Kidney (tissue), 14 donors: ENCODE measurements around the gene SLC35B1. TPM values are rescaled to one million over a fixed set of nuclear protein-coding genes. Genes with fewer than 3 reads are reported as not detected.

Source experiments
- DNase-seq, 5 donors: peaks; one replicate each; pipeline ENCODE4 v3.0.0-alpha.2; 2013 to 2020
- FAIRE-seq: peaks from 2 replicates; lab custom pipeline; 2012; peaks lifted over from hg19 to GRCh38; lab: Jason Lieb, UNC
- H3K27ac ChIP-seq, 2 donors: one replicate each; pipeline ENCODE4 v1.7.0; 2013; ENCODE audit warnings: low read depth in 2 of 2, low read length in 2 of 2, inconsistent platforms in 1 of 2
- H3K27me3 ChIP-seq: one replicate; pipeline ENCODE4 v1.7.1; 2013; ENCODE audit warnings: low read length, inconsistent platforms; ENCODE audit not compliant: control insufficient read depth, insufficient read depth
- H3K36me3 ChIP-seq, 3 donors: one replicate each; pipeline versions ENCODE4 v1.7.0 to v1.7.1; 2013; ENCODE audit warnings: low read length in 3 of 3, control low read depth in 1 of 3, inconsistent platforms in 1 of 3; ENCODE audit not compliant: insufficient read depth in 3 of 3, control insufficient read depth in 2 of 3
- H3K4me1 ChIP-seq, 3 donors: one replicate each; pipeline versions ENCODE4 v1.7.0 to v1.7.1; 2013; ENCODE audit warnings: low read length in 3 of 3, inconsistent platforms in 1 of 3, low read depth in 1 of 3; ENCODE audit not compliant: control insufficient read depth in 2 of 3, insufficient read depth in 2 of 3
- H3K4me3 ChIP-seq, 3 donors: one replicate each; pipeline versions ENCODE4 v1.7.0 to v1.8.1; 2013; ENCODE audit warnings: low read length in 3 of 3, control low read depth in 1 of 3, inconsistent platforms in 1 of 3
- H3K9ac ChIP-seq, 3 donors: one replicate each; pipeline versions ENCODE4 v1.7.0 to v1.7.1; 2013; ENCODE audit warnings: low read length in 3 of 3, control low read depth in 1 of 3, inconsistent platforms in 1 of 3
- H3K9me3 ChIP-seq, 3 donors: one replicate each; pipeline versions ENCODE4 v1.7.0 to v1.7.1; 2013; ENCODE audit warnings: low read length in 3 of 3, control low read depth in 1 of 3, inconsistent platforms in 1 of 3; ENCODE audit not compliant: control insufficient read depth in 2 of 3, insufficient read depth in 1 of 3
- intact Hi-C: fragments of 100-400 bp; cut with DNase I; formaldehyde crosslinking; loops from one replicate; pipeline ENCODE4 v1.11.1; 2022
- polyA plus RNA-seq: library from polyadenylated mRNA; stranded (reverse); fragments of 350-450 nt; fragmentation: Illumina TruSeq; extraction: RNeasy Lipid Tissue Mini Kit (QIAGEN cat#74804); gene quantifications from one replicate; pipeline ENCODE4 v1.2.3, GENCODE V29; 2014; ENCODE audit warnings: low read depth, low replicate concordance; ENCODE audit not compliant: insufficient read depth
- total RNA-seq: library from RNA; stranded (reverse); fragmentation: NEBNext Ultra II Directional; extraction: Animal tissue kit (Norgen Biotek cat#: 25700); gene quantifications from one replicate; pipeline ENCODE4 v1.2.1, GENCODE V29; 2021
- TF ChIP-seq, protein P1 (sequence below): IDR thresholded peaks from 3 replicates; pipeline ENCODE4 v1.5.1; 2012; ENCODE audit warnings: mild to moderate bottlenecking, moderate library complexity, borderline replicate concordance; ENCODE audit not compliant: insufficient read depth; ENCODE audit errors: extremely low read depth
- donor health status: control.
- donor health status: control.
- donor health status: control.
- donor health status: control.
- donor health status: control.
- donor health status: DM: yes; HTN: yes; CAD: no.
- donor health status: Normal renal cell carcinoma (clear cell type).

The SLC35B1 gene
- total and polyA plus RNA-seq, 2 donors from 2014 or later = 56.6 to 83.7 TPM

DNA sequence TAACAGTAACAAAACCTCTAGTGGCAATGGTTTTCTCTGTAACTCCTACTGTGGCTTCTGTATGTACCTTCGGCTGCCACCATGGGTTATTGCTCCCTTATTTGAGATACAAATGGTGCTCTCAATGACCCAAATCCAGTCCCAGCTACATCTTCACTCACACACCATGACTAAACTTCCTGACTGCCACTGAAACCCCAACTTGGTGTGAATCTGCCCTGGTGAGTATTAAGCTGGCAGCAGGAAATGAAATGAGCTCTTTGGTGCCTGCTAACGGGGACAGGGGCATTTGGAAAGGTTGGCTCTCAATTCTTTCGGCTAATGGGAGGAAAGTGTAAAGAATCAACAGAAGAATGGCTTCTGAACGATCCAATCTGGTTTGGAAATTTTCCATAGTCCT is 7.5 kb upstream of the SLC35B1 start:
- no peak overlapping the region for H3K4me3 ChIP-seq
- no peak for FAIRE-seq
- no peak overlapping the region for H3K27ac ChIP-seq
- no peaks in the 10 kb centered on the region for H3K9me3 ChIP-seq
- no peak overlapping the region for H3K9ac ChIP-seq
- intact Hi-C loops = loop anchor here (10.0 kb wide), 1 partner anchor 130 kb away; the partner anchor contains the start of gene TAC4
- no peaks in the 10 kb centered on the region for H3K4me1 ChIP-seq
- peaks cover 4 to 52% (median 29%) of the 10 kb centered on the region in 3 donors for H3K36me3 ChIP-seq
- no peak for DNase-seq
- TF ChIP-seq, protein P1, sequence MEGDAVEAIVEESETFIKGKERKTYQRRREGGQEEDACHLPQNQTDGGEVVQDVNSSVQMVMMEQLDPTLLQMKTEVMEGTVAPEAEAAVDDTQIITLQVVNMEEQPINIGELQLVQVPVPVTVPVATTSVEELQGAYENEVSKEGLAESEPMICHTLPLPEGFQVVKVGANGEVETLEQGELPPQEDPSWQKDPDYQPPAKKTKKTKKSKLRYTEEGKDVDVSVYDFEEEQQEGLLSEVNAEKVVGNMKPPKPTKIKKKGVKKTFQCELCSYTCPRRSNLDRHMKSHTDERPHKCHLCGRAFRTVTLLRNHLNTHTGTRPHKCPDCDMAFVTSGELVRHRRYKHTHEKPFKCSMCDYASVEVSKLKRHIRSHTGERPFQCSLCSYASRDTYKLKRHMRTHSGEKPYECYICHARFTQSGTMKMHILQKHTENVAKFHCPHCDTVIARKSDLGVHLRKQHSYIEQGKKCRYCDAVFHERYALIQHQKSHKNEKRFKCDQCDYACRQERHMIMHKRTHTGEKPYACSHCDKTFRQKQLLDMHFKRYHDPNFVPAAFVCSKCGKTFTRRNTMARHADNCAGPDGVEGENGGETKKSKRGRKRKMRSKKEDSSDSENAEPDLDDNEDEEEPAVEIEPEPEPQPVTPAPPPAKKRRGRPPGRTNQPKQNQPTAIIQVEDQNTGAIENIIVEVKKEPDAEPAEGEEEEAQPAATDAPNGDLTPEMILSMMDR = no peak
- H3K27me3 ChIP-seq = no peaks in the 10 kb centered on the region

DNA sequence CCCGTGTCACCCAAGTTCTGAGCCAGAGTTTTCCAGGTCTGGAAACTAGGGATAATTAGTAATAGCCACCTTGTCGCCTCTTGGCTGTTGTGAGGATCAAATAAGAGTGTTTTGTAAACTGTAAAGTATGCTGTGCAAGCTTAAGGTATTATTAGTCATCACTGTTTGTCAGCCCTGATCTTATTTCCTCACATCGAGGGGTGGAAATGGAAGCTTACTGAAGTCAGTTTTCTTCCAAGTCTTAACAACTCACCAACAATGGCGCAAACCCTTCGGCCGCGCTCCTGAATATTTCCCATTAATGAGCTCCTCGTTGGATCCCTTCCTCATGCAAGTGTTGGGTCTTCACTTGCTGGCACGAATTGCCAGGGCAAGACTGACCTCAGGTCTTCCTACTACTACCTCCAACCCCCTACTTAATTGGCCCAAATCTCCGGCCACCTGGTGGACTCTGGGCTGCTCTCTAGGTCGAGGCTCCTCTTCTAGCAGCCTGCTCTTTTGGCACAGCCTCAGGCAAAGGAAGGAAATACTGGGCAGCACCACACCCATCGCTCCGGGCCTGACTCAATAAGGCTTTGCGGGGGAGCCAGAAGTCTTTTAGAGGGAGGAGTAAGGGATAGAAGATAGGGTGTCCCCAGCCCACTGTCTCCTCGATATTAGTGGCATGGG is 885 bp upstream of the SLC35B1 start:
- intact Hi-C loops = loop anchor here (10.0 kb wide), 1 partner anchor 66 kb away; no protein-coding TSS in a partner anchor
- H3K9me3 ChIP-seq = no peaks in the 10 kb centered on the region
- TF ChIP-seq, protein P1 = no peak
- H3K27me3 ChIP-seq = no peaks in the 10 kb centered on the region
- DNase-seq = peak in 2 of 5 donors; percentile 8 to 47
- H3K4me1 ChIP-seq = peaks cover 0 to 13% (median 4%) of the 10 kb centered on the region in 3 donors
- FAIRE-seq = no peak
- peak overlapping the region in 1 of 2 donors; percentile 24 for H3K27ac ChIP-seq
- H3K36me3 ChIP-seq = peaks cover 6 to 26% (median 14%) of the 10 kb centered on the region in 3 donors
- H3K9ac ChIP-seq = peak overlapping the region in 2 of 3 donors; percentile 38 to 40
- H3K4me3 ChIP-seq = peak overlapping the region; percentile 76 to 96 (median 86)

DNA sequence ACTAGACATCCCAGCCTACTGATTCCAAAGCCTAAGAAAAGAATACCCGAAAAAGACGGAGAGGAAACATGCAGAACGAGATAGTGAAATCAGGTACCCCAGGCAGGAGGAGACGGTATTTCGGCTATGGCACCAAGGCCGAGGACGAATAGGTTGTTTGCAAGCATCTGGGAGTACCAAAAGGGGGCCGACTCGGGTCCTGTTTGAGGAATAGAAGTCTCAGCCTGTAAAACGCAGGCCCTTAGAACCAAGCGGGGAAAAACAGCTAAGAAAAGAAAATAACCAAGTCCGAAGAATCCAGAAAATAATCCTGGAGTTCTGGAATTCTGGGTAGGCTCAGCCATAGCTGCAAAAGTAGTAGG is 537 bp downstream of the SLC35B1 start:
- Histone ChIP-seq H3K9ac (peak overlapping the region; percentile 71 to 95 (median 93)), H3K9me3 (no peaks in the 10 kb centered on the region), H3K4me3 (peak overlapping the region; percentile 66 to 96 (median 86)), H3K4me1 (peaks cover 0 to 13% (median 4%) of the 10 kb centered on the region in 3 donors), H3K36me3 (peaks cover 9 to 32% (median 23%) of the 10 kb centered on the region in 3 donors), H3K27ac (no peak overlapping the region), H3K27me3 (no peaks in the 10 kb centered on the region)
- FAIRE-seq (no peak), DNase-seq (peak in 1 of 5 donors; percentile 8)
- TF ChIP-seq, protein P1 = no peak
- intact Hi-C loops = loop anchor here (10.0 kb wide), 1 partner anchor 68 kb away; no protein-coding TSS in a partner anchor
